Osteoblast (primary cell): ENCODE measurements around the gene APOOL. TPM values are rescaled to one million over a fixed set of nuclear protein-coding genes. Genes with fewer than 3 reads are reported as not detected.

Experiments used
- DNase-seq: peaks from one replicate; pipeline ENCODE4 v3.0.0; 2011; ENCODE audit warnings: low spot score, mixed read lengths; ENCODE audit not compliant: insufficient read length; ENCODE audit errors: missing footprints
- H2AFZ ChIP-seq: 2 replicates; pipeline ENCODE4 v1.6.0; 2011; ENCODE audit warnings: mild to moderate bottlenecking, low read length
- H3K27ac ChIP-seq: 2 replicates; pipeline ENCODE4 v1.5.1; 2011; ENCODE audit warnings: mild to moderate bottlenecking, low read depth, low read length, moderate library complexity
- H3K27me3 ChIP-seq: 2 replicates; pipeline ENCODE4 v1.6.0; 2012; ENCODE audit warnings: mild to moderate bottlenecking, control low read depth, inconsistent platforms, low read length, moderate library complexity; ENCODE audit not compliant: insufficient read depth
- H3K36me3 ChIP-seq: 2 replicates; pipeline ENCODE4 v1.5.1; 2011; ENCODE audit warnings: mild to moderate bottlenecking, low read length, control low read depth, moderate library complexity; ENCODE audit not compliant: insufficient read depth
- H3K4me1 ChIP-seq: 2 replicates; pipeline ENCODE4 v1.5.1; 2011; ENCODE audit warnings: mild to moderate bottlenecking, low read length, control low read depth, moderate library complexity; ENCODE audit not compliant: insufficient read depth
- H3K4me2 ChIP-seq: 2 replicates; pipeline ENCODE4 v1.6.0; 2011; ENCODE audit warnings: mild to moderate bottlenecking, low read length; ENCODE audit not compliant: insufficient read depth
- H3K4me3 ChIP-seq: fragments of 200-600 bp; sonication (generic); 3 replicates; pipeline ENCODE4 v1.5.1; 2012; ENCODE audit warnings: mild to moderate bottlenecking, low read length, inconsistent platforms; ENCODE audit not compliant: insufficient read depth
- H3K79me2 ChIP-seq: 2 replicates; pipeline ENCODE4 v1.6.0; 2012; ENCODE audit warnings: mild to moderate bottlenecking, low read length, control low read depth, inconsistent platforms; ENCODE audit not compliant: insufficient read depth
- H3K9me3 ChIP-seq: 2 replicates; pipeline ENCODE4 v1.5.1; 2011; ENCODE audit warnings: low read depth, low read length, control low read depth
- H4K20me1 ChIP-seq: 2 replicates; pipeline ENCODE4 v1.6.0; 2012; ENCODE audit warnings: mild to moderate bottlenecking, low read length, control low read depth; ENCODE audit not compliant: insufficient read depth
- total RNA-seq: library from RNA; depleted of rRNA; stranded (reverse); fragments of >200 nt; gene quantifications from 2 replicates; pipeline ENCODE4 v1.2.3, GENCODE V29; 2012
- TF ChIP-seq, protein P1 (sequence below): IDR thresholded peaks from 2 replicates; pipeline ENCODE4 v1.5.1; 2011; ENCODE audit warnings: mild to moderate bottlenecking, low read depth, low read length, moderate library complexity; ENCODE audit errors: extremely low read depth

Gene APOOL
- total RNA-seq, 1 donor, result 10.5 TPM

- DNase-seq, result no peak
- Histone ChIP-seq H2AFZ (no peak overlapping the region), H3K79me2 (peaks cover 14% of the 10 kb centered on the region), H4K20me1 (peaks cover 4% of the 10 kb centered on the region), H3K27me3 (no peaks in the 10 kb centered on the region), H3K4me2 (no peak overlapping the region), H3K9me3 (no peaks in the 10 kb centered on the region), H3K4me3 (no peak overlapping the region), H3K36me3 (no peaks in the 10 kb centered on the region), H3K4me1 (no peaks in the 10 kb centered on the region), H3K27ac (no peak overlapping the region)
- TF ChIP-seq, protein P1, sequence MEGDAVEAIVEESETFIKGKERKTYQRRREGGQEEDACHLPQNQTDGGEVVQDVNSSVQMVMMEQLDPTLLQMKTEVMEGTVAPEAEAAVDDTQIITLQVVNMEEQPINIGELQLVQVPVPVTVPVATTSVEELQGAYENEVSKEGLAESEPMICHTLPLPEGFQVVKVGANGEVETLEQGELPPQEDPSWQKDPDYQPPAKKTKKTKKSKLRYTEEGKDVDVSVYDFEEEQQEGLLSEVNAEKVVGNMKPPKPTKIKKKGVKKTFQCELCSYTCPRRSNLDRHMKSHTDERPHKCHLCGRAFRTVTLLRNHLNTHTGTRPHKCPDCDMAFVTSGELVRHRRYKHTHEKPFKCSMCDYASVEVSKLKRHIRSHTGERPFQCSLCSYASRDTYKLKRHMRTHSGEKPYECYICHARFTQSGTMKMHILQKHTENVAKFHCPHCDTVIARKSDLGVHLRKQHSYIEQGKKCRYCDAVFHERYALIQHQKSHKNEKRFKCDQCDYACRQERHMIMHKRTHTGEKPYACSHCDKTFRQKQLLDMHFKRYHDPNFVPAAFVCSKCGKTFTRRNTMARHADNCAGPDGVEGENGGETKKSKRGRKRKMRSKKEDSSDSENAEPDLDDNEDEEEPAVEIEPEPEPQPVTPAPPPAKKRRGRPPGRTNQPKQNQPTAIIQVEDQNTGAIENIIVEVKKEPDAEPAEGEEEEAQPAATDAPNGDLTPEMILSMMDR, result no peak
These were observed 20.9 kb downstream of the APOOL start for GRCh38 chrX:85024562-85024961.

- DNase-seq, result no peak
- TF ChIP-seq, protein P1, result no peak
- H2AFZ ChIP-seq, result no peak overlapping the region
- no peaks in the 10 kb centered on the region for H3K9me3 ChIP-seq
- no peaks in the 10 kb centered on the region for H4K20me1 ChIP-seq
- no peaks in the 10 kb centered on the region for H3K27me3 ChIP-seq
- no peaks in the 10 kb centered on the region for H3K36me3 ChIP-seq
- H3K27ac ChIP-seq, result no peak overlapping the region
- H3K4me3 ChIP-seq, result no peak overlapping the region
- H3K79me2 ChIP-seq, result no peaks in the 10 kb centered on the region
- no peaks in the 10 kb centered on the region for H3K4me1 ChIP-seq
- H3K4me2 ChIP-seq, result no peak overlapping the region
These were observed 22.5 kb downstream of the APOOL start for GRCh38 chrX:85026170-85026569.

DNA sequence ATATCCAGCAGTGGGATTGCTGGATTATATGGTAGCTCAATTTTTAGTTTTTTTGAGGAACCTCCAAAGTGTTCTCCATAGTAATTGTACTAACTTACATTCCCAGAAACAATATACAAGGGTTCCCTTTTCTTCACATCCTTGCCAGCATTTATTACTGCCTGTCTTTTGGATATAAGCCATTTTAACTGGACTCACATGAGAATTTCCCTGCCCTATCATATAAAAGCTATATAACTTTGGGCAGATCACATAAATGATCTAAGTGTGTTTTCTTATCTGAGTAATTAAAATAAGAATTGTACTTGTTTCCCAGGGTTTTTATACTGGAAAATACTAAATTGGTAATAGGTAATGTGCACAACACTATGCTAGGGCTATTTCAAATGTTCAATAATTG is 25.4 kb downstream of the APOOL start:
- Histone ChIP-seq H3K27ac (no peak overlapping the region), H3K27me3 (no peaks in the 10 kb centered on the region), H3K4me2 (no peak overlapping the region), H3K9me3 (no peaks in the 10 kb centered on the region), H3K79me2 (no peaks in the 10 kb centered on the region), H2AFZ (no peak overlapping the region), H3K4me1 (no peaks in the 10 kb centered on the region), H3K36me3 (no peaks in the 10 kb centered on the region), H3K4me3 (no peak overlapping the region), H4K20me1 (no peaks in the 10 kb centered on the region)
- TF ChIP-seq, protein P1, result no peak
- DNase-seq, result no peak

DNA sequence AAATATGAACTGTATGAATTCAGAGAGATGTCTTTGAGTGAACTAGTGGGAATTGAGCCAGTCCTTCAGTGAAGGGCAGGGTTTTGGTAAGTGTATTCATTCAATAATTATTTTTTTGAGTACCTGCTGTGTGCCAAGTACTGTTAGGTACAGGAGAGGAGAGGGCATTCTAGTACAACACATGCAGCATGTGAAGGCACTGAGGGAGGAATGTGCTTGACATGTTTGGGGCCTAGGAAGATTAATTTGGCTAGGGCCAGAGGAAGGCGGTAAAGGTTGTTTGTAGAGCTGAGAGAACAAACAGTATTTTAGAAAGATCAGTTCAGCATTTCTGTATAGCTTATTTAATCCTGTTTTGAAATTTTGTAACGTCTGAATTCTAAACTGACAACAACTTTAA is 27.8 kb downstream of the APOOL start:
- Histone ChIP-seq H2AFZ (no peak overlapping the region), H3K36me3 (no peaks in the 10 kb centered on the region), H3K4me1 (no peaks in the 10 kb centered on the region), H4K20me1 (no peaks in the 10 kb centered on the region), H3K27ac (no peak overlapping the region), H3K27me3 (no peaks in the 10 kb centered on the region), H3K4me3 (no peak overlapping the region), H3K79me2 (peaks cover 5% of the 10 kb centered on the region), H3K4me2 (no peak overlapping the region), H3K9me3 (no peaks in the 10 kb centered on the region)
- TF ChIP-seq, protein P1, result no peak
- DNase-seq, result no peak
